ENCODE results near the gene ETF1. TPM values are rescaled to one million over a fixed set of nuclear protein-coding genes. Genes with fewer than 3 reads are reported as not detected.
A peak's percentile ranks its signal among the peaks of the same experiment; 100 is the strongest.

ETF1 gene
- total and polyA plus RNA-seq, 9 of the 15 experiments (the other 6 are each of a cell fraction or from before 2014, with no cell fraction given): 53.7 to 209 (median 164) TPM

- no peak for TF ChIP-seq ZNF407 (IDR thresholded peaks at IDR 0.05; ENCODE audit: low read depth)
- no peak for TF ChIP-seq SNAPC5 (CRISPR knock-in tag; IDR thresholded peaks at IDR 0.05)
- no peak for TF ChIP-seq CBX2 (IDR thresholded peaks at IDR 0.05; ENCODE audit: insufficient read depth, low read length, poor library complexity, severe bottlenecking)
- no peak for TF ChIP-seq HDAC8 (tag; IDR thresholded peaks at IDR 0.05)
- TF ChIP-seq, protein P1, sequence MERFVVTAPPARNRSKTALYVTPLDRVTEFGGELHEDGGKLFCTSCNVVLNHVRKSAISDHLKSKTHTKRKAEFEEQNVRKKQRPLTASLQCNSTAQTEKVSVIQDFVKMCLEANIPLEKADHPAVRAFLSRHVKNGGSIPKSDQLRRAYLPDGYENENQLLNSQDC (CRISPR knock-in tag; IDR thresholded peaks at IDR 0.05): no peak
- TF ChIP-seq GTF2A2 (tag; IDR thresholded peaks at IDR 0.05): no peak
- TF ChIP-seq GTF2F1 (IDR thresholded peaks at IDR 0.05; ENCODE audit: low read depth, low read length): no peak
- TF ChIP-seq TBP (optimal IDR thresholded peaks at IDR 0.05; ENCODE audit: low read depth, low read length): no peak
- no peak for TF ChIP-seq ZNF75A (CRISPR knock-in tag; IDR thresholded peaks at IDR 0.05)
- TF ChIP-seq RBBP5 (IDR thresholded peaks at IDR 0.05; ENCODE audit: borderline replicate concordance, insufficient read depth, low read length, poor library complexity, severe bottlenecking): peak; percentile 63
- no peak for TF ChIP-seq CAMTA2 (CRISPR knock-in tag; conservative IDR thresholded peaks at IDR 0.05)
- TF ChIP-seq, protein P2, sequence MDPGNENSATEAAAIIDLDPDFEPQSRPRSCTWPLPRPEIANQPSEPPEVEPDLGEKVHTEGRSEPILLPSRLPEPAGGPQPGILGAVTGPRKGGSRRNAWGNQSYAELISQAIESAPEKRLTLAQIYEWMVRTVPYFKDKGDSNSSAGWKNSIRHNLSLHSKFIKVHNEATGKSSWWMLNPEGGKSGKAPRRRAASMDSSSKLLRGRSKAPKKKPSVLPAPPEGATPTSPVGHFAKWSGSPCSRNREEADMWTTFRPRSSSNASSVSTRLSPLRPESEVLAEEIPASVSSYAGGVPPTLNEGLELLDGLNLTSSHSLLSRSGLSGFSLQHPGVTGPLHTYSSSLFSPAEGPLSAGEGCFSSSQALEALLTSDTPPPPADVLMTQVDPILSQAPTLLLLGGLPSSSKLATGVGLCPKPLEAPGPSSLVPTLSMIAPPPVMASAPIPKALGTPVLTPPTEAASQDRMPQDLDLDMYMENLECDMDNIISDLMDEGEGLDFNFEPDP (CRISPR knock-in tag; IDR thresholded peaks at IDR 0.05): no peak
- TF ChIP-seq GABPA (tag; conservative IDR thresholded peaks at IDR 0.05; ENCODE audit: low read depth): peak; percentile 29
- 0 out of 2 replicates have a peak, but pooled peaks have one; percentile 56 for TF ChIP-seq PHTF2 (CRISPR knock-in tag; IDR thresholded peaks at IDR 0.05)
- no peak for TF ChIP-seq ZNF583 (CRISPR knock-in tag; IDR thresholded peaks at IDR 0.05)
- peak; percentile 90 for TF ChIP-seq POLR2A (conservative IDR thresholded peaks at IDR 0.05)
- no peak for TF ChIP-seq ZNF695 (CRISPR knock-in tag; IDR thresholded peaks at IDR 0.05)
- TF ChIP-seq POLR2AphosphoS5 (IDR thresholded peaks at IDR 0.05; ENCODE audit: control insufficient read depth, insufficient read depth, low read depth, low read length): peak; percentile 21; the same call in 1 of the 2 replicates
- TF ChIP-seq ZNF780A (CRISPR knock-in tag; IDR thresholded peaks at IDR 0.05): no peak
These were observed 78.4 kb downstream of the ETF1 start (continued) for GRCh38 chr5:138464388-138465260.
